Epithelial cell of prostate (primary cell): ENCODE data around the gene FBLN5.
"Not testable (repeated sequence)": the region's sequence is repeated elsewhere in the genome, so short reads cannot be mapped to it uniquely, and the experiment has no call there.

Experiments
- DNase-seq: peaks from one replicate; pipeline ENCODE4 v3.0.0-alpha.2; 2011; ENCODE audit warnings: low read depth, low spot score
- H3K27ac ChIP-seq: fragments of 450-650 bp; 2 replicates; pipeline ENCODE4 v1.5.1; 2017; ENCODE audit warnings: mild to moderate bottlenecking

FBLN5 gene

DNA sequence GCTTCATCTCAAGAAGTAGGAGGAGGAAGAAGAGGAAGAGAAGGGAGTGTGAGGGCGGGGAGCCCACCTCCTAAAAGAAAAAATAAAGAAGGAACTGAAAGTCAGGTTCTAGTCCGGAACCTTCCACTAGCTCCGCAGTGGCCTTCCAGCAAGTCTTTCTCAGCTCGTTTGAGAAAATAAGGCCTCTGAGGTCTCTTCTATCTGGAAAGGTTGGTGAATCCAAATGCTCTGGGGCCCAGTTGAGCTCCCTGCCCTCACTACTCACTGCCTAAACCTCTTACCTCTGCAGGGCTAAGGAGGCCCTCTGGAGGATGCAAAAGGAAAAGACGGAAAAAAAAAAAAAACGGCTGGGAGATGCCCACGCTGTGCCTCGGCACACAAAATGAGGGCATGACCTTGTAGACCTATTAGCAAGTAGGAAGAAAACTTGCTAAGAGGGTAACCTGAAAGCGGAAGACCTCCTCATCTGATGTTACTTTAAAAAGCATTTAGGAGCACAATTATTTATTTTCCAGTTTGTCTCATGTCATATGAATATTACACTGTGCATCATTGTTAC is 35.9 kb downstream of the FBLN5 start:
- no peak overlapping the region for H3K27ac ChIP-seq
- peak; percentile 6 for DNase-seq

GRCh38 chr14:91910196-91910595 is 37.3 kb downstream of the FBLN5 start:
- no peak for DNase-seq
- H3K27ac ChIP-seq = no peak overlapping the region

GRCh38 chr14:91906374-91906773 is 41.1 kb downstream of the FBLN5 start:
- H3K27ac ChIP-seq = no peak overlapping the region
- no peak for DNase-seq

DNA sequence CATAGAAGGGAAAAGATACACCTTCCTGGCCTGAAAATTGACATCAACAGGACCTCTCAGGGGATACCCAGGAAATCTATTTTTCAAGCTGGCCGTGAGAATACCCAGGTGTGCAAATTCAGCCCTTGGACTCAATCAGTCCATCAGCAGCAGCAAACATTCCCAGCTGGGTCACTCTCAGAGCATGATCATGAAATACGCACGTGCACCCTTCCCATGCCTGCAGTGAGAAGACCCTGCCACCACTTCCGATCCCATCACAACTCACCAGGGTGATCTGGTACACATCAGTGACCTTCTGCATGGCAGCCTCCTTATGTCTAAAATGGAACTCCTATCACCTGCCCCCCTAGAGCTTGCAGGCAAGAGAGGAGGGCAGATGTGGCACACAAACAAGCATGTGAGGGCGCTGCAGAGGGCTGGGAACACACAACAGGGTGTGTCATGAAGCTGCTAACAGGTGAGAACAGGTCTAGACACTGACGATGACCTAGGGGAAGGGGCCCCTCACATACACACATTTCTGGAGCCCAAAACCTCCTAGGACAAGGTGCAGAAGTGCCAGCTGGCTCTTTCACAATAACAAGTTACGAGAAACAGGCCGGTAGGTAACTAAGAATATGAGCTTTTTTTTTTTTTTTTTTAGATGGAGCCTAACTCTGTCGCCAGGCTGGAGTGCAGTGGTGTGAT is 42.4 kb downstream of the FBLN5 start:
- H3K27ac ChIP-seq = no peak overlapping the region
- no peak for DNase-seq

DNA sequence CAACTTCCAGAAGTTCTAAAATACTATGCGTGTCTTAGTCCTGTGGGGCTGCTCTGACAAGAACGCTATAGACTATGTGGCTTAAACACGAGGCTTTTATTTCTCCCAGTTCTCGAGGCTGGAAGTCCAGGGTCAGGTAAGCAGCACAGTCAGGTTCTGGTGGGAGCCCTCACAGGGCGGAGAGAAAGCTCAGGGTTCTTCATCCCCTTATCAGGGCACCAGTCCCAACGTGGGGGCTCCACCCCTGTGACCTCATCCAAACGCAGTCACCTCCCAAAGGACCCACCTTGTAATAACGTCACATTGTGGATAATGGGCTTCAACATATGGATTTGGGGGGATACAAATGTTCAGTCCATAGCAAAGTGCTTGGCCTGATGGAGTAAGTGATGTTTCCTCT is 43.0 kb downstream of the FBLN5 start:
- DNase-seq = no peak

GRCh38 chr14:91903070-91903469 is 44.4 kb downstream of the FBLN5 start:
- no peak overlapping the region for H3K27ac ChIP-seq
- DNase-seq = no peak

More for the DNA sequence above, 43.0 kb downstream of the FBLN5 start:
- no peak overlapping the region for H3K27ac ChIP-seq

- no peak for DNase-seq
- no peak overlapping the region for H3K27ac ChIP-seq
These were observed 45.2 kb downstream of the FBLN5 start for GRCh38 chr14:91902336-91902735.

DNA sequence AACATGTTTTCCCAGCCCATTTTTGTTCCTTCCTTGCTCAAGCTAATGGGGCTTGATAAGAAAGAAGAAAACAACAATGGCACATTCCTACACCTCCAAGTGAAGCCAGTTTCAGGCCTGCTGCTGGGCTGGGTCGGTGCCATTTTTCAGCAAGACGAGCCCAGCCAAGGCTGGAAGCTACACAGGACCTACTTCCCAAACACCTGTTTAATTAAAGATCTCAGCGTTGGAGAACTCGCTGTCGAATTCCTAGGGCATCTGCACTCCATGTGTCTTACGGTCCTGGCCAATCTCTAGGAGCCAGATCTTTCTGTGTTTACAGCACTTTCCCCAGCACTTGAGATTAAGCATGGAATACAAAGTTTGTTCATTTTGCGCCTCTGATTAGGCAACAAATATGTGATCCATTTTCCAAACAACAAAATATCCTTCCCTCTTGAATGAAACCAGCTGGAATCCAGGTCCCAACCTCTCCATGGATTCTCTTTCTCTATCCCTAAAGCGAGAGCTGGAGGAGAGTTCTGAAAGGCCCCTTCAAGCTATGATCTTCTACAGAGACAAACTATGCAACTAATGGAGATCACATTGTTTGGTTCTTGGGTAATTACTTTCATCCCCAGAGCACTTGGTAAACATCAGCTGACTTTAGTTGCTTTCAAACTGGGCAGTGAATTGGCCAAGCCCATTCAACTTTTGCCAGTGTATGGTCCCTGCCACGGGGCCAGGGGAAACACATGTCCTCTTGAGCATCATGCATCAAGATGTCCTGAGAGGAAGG is 45.9 kb downstream of the FBLN5 start:
- H3K27ac ChIP-seq = no peak overlapping the region
- DNase-seq = no peak

- DNase-seq = no peak
- no peak overlapping the region for H3K27ac ChIP-seq
These were observed 47.7 kb downstream of the FBLN5 start for GRCh38 chr14:91899806-91900205.

- no peak for DNase-seq
- H3K27ac ChIP-seq = no peak overlapping the region
These were observed 48.3 kb downstream of the FBLN5 start for GRCh38 chr14:91899213-91899612.

GRCh38 chr14:91898372-91898771 is 49.1 kb downstream of the FBLN5 start:
- H3K27ac ChIP-seq = no peak overlapping the region
- DNase-seq = no peak

GRCh38 chr14:91897716-91898115 is 49.8 kb downstream of the FBLN5 start:
- not testable (repeated sequence) for H3K27ac ChIP-seq, DNase-seq

DNA sequence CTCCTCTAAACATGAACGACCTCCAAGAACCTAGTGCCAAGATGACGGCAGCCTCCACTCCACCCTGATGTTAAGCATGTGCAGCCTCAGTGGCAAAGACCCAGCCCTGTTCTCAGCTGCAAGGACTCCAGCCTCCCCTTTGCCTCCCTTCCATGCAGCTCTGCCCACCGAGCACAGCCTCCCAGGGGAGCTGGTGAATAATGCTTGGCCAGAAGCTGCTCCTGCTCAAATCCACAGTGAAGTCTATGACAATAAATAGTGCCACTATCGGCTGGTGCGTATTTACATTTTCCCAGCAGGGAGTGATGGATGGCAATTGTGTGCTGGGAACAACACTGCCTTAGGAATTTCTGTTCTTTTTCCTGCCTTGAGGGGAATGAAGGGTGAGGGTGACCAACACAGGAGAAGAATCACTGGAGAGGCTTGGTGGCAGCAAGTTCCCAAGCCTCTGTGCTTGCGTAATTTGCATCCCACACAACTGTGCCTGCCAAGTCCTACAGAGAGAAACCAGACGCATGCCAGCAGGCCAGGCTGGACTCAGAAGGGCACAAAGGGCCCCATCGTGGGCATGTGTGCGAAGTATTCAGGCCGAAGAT is 50.3 kb downstream of the FBLN5 start:
- no peak overlapping the region for H3K27ac ChIP-seq
- no peak for DNase-seq

DNA sequence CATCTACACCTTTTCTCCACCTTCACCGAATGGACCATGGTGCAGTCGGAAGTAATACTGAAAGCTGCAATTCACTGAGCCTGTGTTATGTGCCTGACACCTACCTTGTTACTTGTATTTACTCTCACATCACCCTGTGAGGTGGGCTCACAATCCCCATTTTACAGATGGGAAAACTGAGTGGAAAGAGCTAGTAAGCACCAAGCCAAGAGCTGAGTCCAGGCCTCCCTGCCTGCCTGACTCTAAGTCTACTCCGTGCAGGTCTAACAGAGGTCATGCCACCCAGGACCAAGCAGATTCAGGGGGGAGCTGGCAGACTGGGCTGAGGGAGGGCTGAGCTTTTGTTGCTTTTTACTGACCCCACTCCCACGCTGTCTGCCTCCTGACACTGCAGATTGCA is 51.1 kb downstream of the FBLN5 start:
- no peak for DNase-seq
- no peak overlapping the region for H3K27ac ChIP-seq

DNA sequence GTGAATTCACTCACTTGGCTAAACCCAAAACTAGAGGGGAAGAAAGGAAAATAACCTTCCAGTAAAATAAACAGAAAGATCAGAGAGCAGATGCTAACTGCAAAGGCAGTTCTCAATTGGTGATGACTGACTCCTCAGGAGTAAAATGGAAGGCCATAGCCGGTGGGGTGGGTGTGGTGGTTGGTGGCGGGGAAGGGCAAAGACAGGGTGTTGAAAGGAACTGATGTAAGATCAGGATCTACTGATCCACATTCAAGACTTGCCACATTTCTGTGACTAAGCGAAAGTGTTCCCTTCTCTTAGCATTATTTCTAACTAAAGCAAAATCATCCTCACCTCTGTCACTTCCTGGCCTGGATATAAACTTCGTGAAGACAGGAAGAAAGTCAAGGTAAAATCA is 53.8 kb downstream of the FBLN5 start:
- DNase-seq = no peak
- no peak overlapping the region for H3K27ac ChIP-seq

GRCh38 chr14:91893007-91893406 is 54.5 kb downstream of the FBLN5 start:
- DNase-seq = no peak
- H3K27ac ChIP-seq = no peak overlapping the region

- no peak for DNase-seq
- H3K27ac ChIP-seq = no peak overlapping the region
These were observed 55.7 kb downstream of the FBLN5 start for GRCh38 chr14:91891721-91892220.

GRCh38 chr14:91891101-91891500 is 56.4 kb downstream of the FBLN5 start:
- no peak overlapping the region for H3K27ac ChIP-seq
- no peak for DNase-seq

GRCh38 chr14:91890291-91890749 is 57.2 kb downstream of the FBLN5 start:
- no peak overlapping the region for H3K27ac ChIP-seq
- DNase-seq = no peak

GRCh38 chr14:91889477-91890211 is 57.9 kb downstream of the FBLN5 start:
- H3K27ac ChIP-seq = no peak overlapping the region
- DNase-seq = no peak
